ENCODE data around the gene IFNA5.

DNA sequence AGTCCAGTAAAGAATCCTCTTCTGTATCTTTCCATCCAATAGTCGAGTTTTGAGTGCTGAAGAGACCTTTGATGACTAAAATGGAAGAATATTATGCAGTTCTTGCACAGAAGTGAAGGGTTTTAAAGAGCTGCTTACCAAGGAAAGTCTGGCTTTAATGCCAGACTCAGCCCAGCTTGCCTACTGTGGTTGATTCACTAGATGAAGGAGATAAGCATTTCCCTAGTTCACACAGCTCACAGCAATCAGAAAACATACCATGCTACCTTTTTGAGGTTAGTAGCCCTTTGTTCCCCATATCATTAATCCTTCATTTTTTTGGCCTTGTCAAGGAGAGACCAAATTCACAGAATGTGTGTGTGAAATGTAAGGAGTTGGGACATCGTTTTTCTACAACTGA is 15.3 kb downstream of the IFNA5 start:
- TF ChIP-seq, protein P1, sequence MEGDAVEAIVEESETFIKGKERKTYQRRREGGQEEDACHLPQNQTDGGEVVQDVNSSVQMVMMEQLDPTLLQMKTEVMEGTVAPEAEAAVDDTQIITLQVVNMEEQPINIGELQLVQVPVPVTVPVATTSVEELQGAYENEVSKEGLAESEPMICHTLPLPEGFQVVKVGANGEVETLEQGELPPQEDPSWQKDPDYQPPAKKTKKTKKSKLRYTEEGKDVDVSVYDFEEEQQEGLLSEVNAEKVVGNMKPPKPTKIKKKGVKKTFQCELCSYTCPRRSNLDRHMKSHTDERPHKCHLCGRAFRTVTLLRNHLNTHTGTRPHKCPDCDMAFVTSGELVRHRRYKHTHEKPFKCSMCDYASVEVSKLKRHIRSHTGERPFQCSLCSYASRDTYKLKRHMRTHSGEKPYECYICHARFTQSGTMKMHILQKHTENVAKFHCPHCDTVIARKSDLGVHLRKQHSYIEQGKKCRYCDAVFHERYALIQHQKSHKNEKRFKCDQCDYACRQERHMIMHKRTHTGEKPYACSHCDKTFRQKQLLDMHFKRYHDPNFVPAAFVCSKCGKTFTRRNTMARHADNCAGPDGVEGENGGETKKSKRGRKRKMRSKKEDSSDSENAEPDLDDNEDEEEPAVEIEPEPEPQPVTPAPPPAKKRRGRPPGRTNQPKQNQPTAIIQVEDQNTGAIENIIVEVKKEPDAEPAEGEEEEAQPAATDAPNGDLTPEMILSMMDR (IDR thresholded peaks at IDR 0.05): no peak
- no peak for TF ChIP-seq POLR2A (IDR thresholded peaks at IDR 0.05)

Data from uterus (tissue), 2 donors.